NCI-H526 treated with DMSO at 0.1 percent for 48 hours (cell line): Measurements from ENCODE around the gene PLEKHA4.

Experiments used
- DNase-seq: peaks from one replicate; lab custom pipeline; 2025; lab: John Stamatoyannopoulos, UW

PLEKHA4 gene

DNA sequence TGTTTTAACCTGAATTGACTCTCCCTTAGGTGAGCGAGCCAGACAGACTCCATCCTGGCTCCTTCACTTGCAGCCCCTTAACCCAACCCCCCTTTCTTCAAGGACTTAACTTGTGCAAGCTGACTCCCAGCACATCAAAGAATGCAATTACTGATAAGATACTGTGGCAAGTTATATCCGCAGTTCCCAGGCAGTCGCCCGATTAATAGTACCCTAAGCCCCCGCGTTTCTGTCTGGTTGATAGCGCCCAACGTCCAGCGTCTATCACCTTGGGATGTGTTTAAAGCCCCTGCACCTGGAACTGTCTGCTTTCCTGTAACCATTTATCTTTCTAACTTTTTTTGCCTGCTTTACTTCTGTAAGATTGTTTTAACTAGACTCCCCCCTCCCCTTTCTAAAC, 38.3 kb downstream of the PLEKHA4 start:
- DNase-seq: no peak

- DNase-seq: no peak
These were observed 41.8 kb downstream of the PLEKHA4 start for GRCh38 chr19:48826606-48827020.

DNA sequence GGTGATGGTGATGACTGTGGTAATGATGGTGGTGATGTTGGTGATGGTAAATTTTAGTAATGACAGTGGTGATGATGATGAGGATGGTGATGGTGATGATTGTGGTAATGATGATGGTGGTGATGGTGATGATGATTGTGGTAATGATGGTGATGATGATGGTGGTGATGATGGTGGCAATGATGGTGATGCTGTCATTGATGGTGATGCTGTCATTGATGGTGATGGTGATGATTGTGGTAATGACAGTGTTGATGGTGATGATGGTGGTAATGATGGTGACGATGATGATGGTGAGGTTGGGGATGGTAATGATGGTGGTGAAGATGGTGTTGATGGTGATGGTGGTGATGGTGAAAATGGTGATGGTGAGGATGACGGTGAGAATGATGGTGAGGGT, 45.9 kb downstream of the PLEKHA4 start:
- no peak for DNase-seq

DNA sequence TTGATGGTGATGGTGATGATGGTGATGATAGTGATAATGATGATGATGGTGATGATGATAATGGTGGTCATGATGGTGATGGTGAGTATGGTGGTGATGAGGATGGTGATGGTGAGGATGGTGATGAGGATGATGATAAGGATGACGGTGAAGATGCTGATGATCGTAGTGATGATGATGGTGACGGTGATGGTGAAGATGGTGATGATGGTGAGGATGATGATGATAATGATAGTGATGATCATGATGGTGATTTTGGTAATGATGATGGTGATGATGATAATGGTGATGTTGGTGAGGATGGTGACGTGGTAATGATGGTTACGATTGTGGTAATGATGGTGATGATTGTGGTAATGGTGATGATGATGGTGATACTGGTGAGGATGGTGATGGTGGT, 46.8 kb downstream of the PLEKHA4 start:
- DNase-seq: no peak

DNA sequence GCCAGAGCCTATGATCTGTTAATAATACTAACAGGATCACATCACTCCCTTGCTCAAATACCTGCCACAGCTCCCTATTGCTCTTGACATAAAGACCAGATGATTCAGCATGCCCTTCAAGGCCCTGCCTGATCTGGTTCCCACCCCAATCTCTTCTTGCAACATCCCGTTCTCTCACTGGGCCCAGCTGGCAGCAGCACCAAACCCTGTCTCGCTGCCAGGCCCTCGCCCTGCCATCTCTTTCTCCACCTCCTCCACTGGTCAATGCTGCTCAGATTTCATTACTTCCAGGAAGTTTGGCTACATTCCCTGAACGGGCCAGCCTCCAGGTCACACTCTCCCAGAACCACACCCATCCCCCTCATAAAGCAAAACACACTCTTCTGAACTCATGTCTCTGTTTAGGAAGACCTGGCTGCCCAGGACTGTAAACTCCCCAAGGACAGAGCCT, 49.0 kb downstream of the PLEKHA4 start:
- no peak for DNase-seq

DNA sequence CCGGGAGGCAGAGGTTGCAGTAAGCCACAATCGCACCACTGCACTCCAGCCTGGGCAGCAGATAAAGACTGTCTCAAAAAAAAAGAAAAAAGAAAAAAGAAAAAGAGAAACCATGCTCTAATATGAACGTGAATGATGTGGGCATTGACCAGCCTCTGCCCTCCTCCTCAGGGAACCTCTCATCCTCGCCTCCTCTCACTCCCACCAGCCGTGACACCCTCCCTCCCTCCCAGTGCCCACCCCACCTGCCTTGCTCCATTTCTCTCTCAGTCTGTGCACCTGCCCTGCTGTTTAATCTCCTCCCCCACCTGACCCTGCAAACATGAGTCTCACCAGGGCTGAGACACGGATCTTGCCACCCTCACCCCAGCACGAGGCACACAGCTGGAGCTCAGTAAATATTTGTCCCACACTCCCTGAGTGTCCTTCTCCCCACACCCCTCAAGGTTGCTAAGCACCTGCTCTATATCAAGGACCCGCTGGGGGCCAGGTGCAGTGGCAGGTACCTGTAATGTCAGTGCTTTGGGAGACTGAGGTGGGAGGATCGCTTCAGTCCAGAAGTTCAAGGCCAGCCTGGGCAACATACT, 50.1 kb downstream of the PLEKHA4 start:
- peak; percentile 33 for DNase-seq

DNA sequence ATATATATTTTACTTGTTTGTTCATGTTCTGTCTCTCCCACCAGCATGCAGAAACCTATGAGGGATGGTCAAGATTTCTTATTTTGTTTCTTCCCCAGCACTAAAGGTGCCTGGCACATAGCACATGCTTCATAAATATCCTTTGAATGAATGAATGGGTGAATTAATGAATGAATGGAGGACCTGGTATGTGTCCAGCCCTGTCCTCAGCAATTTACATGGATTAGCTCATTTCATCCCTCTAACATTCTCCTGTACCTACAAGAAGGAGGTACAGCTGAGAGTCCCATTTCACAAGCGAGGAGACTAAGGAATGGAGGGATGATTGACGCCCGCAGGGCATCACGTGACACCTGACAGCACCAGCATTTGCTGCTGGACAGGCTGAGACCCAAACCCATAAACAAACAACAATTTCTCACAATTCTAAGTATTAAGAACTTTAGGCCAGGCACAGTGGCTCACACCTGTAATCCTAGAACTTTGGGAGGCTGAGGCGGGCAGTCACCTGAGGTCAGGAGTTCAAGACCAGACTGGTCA, 50.8 kb downstream of the PLEKHA4 start:
- no peak for DNase-seq

GRCh38 chr19:48815870-48816501, 52.4 kb downstream of the PLEKHA4 start:
- no peak for DNase-seq

DNA sequence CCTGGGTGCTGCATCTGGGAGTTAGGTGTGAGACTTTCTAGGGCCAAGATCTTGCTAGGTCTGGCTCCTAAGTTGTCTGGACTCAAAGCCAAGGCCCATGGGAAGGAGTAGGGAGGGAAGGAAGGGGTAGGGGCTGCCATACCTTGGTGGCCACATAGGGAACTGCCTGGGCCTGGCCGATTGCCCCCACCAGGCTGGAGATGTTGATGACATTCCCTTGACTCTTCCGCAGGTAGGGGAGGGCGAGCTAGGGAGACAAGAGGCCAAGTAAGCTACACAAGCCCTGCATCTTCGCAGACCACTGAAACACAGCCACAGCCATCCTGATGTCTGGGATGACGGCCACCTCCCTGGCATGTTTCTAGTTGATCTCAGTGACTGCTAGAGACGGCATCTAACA, 53.5 kb downstream of the PLEKHA4 start:
- no peak for DNase-seq

- DNase-seq: no peak
These were observed 55.1 kb downstream of the PLEKHA4 start for GRCh38 chr19:48813123-48813913.

- DNase-seq: peak; percentile 59
These were observed 56.1 kb downstream of the PLEKHA4 start for GRCh38 chr19:48812094-48812929.

- no peak for DNase-seq
These were observed 58.3 kb downstream of the PLEKHA4 start for GRCh38 chr19:48810151-48810550.

GRCh38 chr19:48807590-48808308, 60.7 kb downstream of the PLEKHA4 start:
- no peak for DNase-seq

- DNase-seq: no peak
These were observed 61.4 kb downstream of the PLEKHA4 start for GRCh38 chr19:48806818-48807589.

- DNase-seq: peak; percentile 14
These were observed 61.9 kb downstream of the PLEKHA4 start for GRCh38 chr19:48806518-48806817.

- DNase-seq: no peak
These were observed 63.0 kb downstream of the PLEKHA4 start for GRCh38 chr19:48805452-48805851.

DNA sequence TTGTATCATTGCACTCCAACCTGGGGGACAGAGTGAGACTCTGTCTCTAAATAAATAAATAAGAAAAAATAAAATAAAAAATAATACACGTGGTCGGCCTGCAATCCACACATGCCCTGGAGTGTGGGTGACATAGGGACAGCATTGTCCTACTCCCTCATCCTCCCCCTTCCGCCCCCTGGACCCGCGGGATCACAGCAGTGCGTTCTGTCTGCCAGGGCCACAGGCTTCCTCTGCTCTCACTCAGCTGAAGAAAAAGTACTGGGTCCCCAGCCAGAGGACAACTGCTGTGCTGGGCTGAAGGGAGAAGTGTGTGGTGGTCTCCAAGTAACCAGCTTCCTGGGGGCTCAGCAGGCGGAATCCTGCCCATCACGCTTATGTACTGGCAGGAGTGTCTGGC, 63.9 kb downstream of the PLEKHA4 start:
- DNase-seq: no peak

GRCh38 chr19:48802623-48803022, 65.8 kb downstream of the PLEKHA4 start:
- no peak for DNase-seq

GRCh38 chr19:48799358-48800300, 68.8 kb downstream of the PLEKHA4 start:
- DNase-seq: no peak

- DNase-seq: no peak
These were observed 69.5 kb downstream of the PLEKHA4 start for GRCh38 chr19:48798937-48799336.
